Cerebellar nuclear complex (tissue), 1 donor: ENCODE data around the gene PFN1.

Experiments
- DNase-seq, 2 experiments: peaks; one replicate each; lab custom pipeline; 2025; lab: John Stamatoyannopoulos, UW

Gene PFN1

DNA sequence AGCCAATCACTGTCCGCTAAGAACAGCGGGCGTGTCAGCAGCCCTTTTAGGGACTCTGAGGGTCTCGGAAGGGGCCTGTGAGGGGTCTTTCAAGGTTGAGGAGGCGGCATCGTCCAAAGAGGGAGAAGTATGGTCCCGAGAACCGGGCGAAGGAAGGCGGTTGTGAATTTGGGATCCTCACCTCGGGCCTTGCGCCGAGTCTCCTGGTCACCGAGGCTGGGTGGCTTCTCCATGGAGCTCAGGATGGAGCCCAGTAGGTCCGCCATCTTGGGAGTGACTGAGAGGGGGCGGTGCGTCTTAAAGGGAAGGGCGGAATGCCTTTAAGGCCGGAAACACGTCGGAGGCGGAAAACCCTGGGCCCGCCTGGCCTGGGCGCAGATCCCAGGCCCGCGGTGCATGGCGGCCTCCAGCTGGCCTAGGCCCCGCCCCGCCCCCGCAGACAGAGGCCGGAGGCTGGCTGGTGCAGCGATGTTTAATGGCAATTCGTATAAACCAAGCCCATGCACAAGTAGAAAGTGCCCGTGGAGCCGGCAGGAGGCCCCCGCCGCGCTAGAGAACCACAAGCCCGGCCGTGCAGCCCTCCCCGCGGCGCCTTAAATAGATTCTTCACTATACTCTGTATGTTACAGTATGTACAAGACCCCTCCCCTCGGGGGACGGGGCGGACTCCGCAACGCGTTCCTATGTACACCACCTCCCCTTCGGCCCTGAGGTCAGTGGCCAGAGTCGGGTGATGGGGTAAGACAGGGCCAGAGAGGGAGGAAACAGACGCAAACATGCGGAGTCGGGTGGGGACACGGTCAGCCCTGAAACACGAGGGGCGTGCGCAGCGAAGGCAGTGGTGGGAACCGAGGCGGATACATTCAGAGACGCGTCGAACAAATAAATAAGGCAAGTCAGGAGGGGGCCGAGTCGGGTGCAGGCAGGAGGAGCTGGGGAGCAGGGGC is 19.5 kb upstream of the PFN1 start, which contains the start of gene SPAG7:
Gene SPAG7 (minus strand): TSS at position 279 of the 947 bp plus-strand sequence. CDS start 13 bp downstream, at position 266.
- peak; percentile 80 to 90 for DNase-seq

DNA sequence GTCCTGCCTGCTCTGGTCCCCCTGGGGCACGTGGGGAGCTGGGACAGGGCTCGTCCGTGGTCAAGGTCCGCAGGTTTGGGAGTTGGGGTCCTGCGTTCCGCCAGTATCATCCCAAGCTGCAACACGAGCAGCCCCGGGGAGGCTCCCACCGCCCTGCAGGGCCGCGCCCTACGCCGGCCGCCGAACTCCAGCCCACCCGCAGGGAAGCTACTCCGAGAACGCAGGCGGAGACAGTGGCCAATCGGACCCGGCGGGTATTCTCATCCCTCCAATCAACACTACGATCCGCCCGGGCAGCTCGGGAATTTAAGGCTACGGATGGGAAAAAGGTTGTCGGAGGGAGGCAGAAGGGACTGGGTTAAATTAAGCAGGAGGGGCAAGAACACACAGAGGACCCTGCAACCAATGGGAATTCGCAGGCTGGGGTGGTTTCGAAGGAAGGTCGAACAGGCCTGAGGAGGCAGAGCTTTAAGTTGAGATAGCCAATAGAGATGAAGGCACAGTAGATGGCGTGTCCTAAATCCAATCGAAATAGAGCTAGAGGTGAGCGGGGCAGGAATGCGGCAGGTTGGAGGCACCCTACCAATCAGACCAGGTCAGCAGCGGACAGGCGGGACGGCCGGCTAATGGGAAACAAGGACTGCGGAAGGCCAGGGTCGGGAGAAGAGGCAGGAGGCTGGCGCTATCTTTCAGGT is 18.7 kb upstream of the PFN1 start:
- peak; percentile 99 to 100 for DNase-seq

DNA sequence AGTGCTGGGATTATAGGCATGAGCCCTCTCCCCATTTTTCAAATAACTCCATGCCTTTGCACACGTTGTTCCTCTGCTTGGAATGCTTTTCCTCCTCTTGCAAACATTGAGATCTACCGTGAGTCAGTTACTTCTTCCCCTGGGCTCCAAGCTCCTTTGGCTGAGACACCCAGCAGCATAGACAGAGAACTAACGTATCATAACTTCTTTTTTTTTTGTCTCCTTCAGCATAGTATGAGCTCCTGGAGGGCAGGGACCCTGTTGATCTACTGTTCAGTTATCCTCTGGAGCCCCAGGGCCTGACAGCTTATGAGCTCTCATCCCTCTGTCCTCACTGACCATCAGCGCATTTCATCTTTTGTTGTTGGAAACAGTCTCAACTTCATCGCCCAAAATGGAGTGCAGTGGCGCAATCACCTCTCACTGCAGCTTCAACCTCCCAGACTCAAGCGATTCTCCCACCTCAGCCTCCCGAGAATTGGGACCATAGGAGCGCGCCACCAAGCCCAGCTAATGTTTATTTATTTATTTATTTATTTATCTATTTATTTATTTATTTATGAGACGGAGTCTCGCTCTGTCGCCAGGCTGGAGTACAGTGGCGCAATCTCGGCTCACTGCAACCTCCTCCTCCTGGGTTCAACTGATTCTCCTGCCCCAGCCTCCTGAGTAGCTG is 17.1 kb upstream of the PFN1 start:
- no peak for DNase-seq

DNA sequence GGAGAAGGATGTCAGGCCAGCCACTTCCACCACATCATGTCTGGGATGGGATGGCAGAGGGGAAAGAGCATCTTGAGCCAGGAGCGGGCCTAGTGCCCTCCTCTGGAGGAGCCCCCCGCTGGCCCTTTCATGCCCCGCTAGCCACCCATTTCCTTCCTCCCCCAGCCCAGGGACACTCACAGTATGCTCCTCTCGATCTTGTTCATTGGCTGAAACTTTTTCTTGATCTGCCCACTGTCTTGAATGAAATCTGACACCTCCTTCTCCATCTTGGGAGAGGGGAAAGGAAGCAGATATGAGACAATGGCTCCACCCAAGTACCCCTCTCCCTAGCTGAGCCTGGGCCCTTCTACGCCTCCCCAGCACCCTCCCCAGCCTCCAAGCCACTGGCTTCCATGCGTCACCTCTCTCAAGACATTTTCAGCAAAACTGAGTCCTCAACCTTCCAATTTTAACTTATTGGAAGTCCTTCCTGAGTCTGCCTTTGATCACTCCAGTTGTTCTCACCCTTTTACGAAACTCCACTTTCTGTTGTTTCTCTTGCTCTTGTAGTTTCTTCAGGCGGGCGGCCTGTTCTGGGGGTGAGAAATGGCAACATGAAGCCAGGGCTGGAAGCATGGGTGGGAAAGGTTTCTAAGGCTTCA is 12.1 kb upstream of the PFN1 start:
- DNase-seq, result no peak

DNA sequence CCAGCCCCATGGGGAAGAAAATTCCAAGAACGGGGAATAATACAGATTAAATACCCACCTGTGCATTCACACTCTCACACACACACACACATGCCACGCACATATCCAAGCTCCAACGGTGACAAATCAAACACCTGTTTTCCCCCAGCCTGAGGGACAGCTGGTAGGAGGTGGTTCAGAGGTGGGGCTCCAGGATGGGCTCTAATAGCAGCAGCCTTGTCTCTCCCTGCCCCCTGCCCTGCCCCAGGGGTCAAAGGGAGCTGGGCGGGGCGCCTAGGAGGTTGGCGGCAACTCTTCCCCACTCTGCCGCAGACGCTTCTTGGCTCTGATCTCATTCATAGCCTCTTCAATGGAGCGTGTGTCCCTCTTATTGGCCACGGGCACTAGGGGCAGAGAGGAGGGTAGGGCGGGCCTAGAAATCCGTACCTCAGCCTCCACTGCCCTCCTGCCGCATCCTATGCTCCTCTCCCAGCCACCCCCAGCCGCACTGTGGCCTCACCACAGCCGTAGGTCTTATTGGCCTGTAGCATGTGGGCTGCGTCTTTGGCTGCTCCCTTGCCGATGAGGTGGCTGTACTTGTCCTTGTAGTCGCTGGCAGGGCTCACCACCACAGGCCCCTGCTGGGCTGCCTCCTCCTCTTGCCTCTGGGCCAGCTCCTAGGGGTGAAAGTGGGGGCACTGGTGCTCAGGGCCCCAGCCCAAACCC is 11.1 kb upstream of the PFN1 start:
- DNase-seq, result no peak

DNA sequence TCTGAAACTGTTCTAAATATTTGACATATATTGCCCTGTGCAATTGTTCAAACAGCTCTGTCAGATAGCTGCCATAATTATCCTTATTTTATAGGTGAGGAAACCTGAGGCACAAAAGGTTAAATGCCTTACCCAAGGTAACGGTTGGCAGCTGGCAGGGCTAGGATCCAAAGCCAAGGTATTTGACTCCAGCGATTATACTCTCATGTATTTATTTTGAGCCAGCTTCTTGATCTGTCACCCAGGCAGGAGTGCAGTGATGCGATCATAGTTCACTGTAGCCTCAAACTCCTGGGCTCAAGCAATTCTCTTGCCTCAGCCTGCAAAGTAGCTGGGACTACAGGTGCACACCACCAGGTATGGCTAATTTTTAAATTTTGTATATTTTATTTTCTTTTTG is 9.8 kb upstream of the PFN1 start:
- no peak for DNase-seq

DNA sequence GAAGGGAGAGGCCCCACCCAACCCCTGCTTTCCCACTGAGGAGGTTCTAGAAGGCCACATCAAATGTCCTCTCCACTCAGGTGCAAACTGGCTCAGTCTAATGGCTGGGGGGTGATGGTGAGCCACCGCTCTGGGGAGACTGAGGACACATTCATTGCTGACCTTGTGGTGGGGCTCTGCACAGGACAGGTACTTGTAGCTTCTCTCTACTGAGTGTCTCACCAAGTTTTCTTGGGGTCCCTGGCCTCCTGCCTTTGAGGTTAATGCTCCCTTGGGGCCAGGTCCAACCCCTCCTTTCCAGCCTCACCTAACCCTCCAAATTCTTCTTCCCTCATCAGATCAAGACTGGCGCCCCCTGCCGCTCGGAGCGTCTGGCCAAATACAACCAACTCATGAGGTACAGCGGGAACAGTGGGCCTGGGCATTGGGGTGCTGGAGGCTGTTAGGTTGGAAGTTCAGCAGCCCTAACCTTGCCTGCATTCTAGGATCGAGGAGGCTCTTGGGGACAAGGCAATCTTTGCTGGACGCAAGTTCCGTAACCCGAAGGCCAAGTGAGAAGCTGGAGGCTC is 8.2 kb upstream of the PFN1 start:
- no peak for DNase-seq

DNA sequence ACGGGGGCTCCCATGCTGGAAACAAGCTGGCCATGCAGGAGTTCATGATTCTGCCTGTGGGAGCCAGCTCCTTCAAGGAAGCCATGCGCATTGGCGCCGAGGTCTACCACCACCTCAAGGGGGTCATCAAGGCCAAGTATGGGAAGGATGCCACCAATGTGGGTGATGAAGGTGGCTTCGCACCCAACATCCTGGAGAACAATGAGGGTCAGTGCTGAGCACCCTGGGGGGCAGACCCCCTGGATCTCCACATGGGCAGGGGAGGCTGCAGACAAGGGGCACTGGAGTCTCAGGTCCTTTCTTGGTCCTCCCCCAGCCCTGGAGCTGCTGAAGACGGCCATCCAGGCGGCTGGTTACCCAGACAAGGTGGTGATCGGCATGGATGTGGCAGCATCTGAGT is 6.8 kb upstream of the PFN1 start:
- no peak for DNase-seq

DNA sequence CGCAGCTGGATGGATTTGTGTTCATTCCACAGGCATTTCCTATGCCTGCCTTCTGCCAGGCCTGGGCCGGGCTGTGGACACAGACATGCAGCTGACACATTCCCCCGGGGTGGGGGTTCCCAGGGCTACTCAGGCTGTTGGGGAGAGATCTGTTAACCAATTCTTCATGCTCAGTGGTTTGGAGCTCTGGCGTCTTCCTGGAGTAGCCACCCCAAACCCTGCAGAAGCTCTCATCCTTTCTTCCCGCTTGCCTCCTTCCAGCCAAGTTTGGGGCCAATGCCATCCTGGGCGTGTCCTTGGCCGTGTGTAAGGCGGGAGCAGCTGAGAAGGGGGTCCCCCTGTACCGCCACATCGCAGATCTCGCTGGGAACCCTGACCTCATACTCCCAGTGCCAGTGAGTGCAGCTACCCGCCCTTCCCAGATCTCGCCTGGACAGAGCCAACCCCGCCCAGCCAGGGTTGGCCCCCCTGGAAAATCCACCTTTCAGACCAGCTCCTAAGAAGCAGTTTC is 5.2 kb upstream of the PFN1 start:
- no peak for DNase-seq

DNA sequence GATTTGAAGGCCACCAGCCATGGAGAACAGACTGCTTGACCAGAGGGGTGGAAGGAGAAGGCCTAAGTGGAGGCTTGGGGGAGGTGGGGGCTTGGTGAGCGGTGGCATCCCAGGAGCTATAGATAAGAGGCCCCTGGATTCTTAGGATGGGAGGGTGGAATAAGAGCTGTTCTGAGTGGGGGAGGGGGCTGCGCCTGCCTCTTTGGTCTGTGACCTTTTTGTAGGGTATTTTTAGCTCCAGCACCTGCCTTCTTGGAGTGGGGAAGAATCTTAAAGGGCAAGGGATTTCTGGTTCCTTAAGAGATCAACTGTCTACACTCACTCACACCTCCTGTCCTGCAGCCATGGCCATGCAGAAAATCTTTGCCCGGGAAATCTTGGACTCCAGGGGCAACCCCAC is 3.2 kb upstream of the PFN1 start:
- DNase-seq, result no peak

DNA sequence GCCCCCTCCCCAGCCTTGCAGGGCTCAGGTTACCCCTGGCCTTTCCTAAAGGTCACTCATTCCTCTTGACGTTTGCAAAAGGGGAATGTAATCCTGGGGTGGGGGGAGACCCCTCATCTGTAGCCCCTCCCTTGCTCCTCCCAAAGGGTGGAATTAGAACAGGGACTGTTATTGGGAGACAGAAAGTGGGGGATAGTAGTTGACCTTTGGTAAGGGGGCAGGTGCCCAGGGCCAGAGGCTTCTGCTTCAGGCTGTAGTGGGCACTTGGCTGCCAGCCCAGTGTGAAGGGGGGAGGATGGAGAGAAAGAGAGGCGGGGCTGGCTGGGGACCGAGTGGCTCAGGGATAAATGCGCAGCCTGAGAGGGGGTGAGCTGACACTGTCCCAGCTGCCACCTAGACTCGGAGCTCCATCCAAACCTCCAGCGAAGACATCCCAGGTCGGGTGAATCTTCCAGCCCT is 2.4 kb upstream of the PFN1 start, which contains the start of gene ENO3:
Gene ENO3 (plus strand): TSS at position 374 of the 459 bp plus-strand sequence. CDS start 711 bp downstream, outside the sequence.
- DNase-seq, result no peak

DNA sequence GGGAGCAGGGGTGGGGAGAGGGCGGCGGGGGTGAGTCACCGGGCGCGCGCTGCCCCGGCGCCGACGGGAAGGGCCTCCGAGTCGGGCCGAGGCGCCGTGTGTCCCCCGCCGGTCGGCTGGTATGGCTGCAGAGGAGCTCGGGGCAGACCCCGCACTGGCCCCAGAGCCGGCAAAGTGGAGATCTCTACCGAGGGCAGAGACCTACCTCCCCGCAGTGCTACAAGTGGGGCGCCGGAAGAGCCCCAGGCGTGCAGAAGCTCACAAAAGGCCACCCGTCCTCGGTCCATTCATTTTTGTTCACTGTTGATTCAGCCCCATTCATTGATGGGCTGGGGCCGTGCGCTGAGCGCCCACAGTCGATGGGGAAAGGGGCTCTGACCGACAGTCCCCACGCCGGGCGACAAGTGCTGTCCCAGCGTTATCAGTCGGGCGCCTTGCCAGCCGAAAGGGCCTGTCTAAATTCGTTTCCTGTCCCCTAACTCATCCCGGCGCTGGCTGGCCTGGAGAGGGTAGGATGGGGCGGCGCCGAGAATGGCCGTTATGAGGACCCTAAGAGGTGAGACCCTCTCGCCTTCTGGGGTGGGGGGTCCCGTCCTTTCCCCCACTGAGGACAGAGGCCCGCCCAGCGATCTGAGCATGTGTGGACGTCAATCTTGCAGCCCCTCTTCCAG is 1.9 kb upstream of the PFN1 start:
- DNase-seq, result no peak

DNA sequence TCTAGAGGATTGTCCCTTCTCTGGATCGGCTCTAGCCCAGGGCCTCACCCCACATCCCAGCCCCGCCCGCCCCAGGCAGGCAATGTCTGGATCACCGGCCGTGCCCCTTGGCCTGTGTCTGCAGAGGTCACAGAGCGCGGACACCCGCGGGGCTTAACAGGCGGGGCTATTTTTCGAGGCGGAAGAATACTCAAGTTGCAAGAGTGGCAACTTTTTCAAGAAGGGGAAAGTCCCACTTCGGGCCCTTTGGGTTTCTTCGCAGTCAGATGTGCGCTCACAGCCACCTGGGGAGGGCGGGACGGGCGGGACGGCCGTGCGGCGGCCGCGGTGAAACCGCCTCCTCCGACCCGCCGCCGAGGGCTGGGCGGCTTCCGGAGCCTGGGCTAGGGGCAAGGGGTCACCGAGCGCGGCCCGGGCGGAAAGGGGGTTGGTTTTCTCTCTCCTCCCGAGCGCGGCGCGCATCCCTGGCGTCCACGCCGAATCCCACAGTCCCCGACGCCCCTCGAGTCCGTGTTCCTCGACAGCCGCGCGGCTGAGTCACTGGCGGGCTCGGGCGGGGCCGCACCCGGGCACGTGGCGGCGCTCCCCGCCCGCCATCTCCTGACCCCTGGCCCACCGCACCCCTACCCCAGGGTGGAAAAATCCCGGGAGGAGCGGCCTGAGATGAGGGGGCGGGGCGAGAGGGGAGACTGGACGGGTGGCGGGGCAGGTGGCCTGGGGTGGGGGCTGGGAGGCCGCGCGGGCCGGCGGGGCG is 1.2 kb upstream of the PFN1 start:
- no peak for DNase-seq

DNA sequence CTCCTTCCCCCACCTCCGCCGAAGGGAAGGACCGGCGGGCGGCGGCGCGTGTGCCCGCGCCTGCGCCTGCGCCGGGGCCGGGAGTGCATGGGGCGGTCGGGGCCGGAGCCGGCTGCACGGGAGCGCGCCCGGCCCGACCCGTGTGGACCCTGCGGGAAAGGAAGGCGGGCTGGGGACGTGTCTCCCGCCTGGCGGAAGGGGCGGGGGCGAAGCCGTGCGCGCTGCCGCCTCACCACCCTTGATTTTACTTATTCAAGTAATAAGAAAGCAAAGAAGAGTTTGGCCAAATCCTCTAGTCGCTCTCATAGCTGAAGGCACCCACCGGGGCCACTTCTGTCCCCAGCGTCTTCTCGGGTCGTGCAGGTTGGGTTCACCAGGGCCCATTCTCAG is 596 bp upstream of the PFN1 start:
- no peak for DNase-seq

DNA sequence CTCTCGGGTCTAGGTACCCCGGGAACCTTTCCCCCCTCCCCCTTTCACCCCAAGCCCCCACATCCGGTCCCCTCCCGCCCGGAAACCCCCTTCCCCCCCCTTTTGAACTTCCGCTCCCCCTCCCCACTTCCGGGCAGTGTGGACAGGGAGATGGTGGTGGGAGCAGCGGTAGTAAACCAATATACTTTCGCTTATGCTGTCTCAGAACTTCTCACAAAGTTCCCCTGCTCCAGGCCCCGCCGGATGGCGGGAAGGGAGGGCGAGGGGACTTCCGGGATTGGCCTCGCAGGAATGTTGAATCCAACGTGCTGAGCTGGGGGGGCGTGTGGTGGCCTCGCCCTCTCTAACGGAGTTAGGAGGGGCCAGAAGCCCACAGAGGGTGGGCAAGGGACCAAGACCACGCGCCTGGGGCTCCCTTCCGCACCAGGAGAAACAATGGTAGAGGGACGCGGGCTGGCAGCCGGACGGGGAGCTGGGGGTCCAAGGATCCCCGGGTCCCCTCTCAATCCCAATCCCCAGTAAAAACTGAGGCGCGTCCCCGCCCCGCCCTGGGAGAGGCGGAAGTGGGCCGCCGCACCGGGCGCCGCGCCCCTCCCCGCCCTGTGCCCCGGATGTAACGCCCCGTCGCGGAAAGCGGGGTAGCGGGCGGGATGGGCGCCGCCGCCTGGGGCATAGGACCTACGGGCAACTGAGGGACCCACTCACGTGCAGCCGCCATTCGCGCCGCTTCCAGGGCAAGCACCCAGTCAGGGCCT is 742 bp downstream of the PFN1 start:
- no peak for DNase-seq

DNA sequence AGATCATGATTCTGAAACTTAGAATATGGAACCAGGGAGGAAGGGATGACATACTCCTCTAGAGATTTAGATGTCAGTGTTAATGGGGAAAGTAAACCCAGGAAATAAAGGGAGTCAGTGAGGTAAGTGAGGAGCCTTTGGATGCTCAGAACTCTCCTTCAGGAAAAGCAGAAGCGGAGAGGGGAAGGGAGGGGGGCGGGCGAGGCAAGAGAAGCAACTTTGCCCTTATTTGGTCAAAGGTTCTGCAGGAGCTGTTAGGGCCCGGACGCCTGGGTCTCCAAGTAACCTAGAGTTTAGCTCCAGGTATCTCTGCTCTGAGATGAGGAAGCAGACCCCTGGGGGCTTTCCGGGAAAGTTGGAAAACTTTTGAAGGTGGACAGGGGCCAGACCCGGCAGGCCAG is 1.3 kb downstream of the PFN1 start:
- no peak for DNase-seq

DNA sequence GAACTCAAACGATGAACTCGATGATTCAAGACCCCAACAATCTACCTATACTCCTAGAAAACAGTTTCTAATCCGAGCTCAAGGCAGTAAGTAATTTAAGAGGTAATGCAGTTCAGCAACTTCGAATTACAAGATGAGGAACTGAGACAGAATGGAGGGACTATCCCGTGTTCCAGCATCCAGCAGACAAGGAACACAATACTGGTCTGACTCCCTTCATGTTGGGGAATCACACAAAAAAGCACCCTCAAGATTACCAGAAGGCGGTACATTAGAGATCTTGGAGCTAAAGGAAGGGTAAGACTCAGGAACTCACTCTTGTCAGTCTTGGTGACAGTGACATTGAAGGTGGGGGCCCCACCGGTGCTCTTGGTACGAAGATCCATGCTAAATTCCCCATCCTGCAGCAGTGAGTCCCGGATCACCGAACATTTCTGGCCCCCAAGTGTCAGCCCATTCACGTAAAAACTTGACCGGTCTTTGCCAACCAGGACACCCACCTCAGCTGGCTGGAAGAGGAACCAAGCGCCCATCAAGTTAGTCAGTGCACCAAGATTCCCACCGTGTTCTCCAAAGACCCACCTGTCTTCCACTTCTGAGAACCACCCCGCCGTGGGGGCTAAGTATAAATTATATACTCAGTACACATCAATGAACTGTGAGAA is 1.9 kb downstream of the PFN1 start:
- DNase-seq, result no peak

DNA sequence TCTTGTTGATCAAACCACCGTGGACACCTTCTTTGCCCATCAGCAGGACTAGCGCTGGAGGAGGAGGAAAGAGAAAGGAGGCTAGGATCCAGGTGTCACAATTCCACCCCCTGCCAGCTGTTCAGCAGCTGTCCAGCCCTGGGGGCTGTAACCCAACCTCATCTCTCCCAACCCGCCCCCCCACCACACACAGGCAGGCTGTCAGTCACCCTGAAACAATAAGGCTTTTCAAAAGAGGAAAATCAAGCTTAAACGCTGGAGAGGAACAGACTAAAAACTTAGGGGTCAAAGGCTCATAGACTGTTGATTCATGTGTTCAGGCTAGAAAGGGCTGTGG is 2.4 kb downstream of the PFN1 start:
- no peak for DNase-seq
